NCI-H1105 (cell line): Measurements from ENCODE around the gene GNB1L.
A peak's percentile ranks its signal among the peaks of the same experiment; 100 is the strongest.

Source experiments
- DNase-seq: peaks from one replicate; lab custom pipeline; 2025; lab: John Stamatoyannopoulos, UW

The GNB1L gene

DNA sequence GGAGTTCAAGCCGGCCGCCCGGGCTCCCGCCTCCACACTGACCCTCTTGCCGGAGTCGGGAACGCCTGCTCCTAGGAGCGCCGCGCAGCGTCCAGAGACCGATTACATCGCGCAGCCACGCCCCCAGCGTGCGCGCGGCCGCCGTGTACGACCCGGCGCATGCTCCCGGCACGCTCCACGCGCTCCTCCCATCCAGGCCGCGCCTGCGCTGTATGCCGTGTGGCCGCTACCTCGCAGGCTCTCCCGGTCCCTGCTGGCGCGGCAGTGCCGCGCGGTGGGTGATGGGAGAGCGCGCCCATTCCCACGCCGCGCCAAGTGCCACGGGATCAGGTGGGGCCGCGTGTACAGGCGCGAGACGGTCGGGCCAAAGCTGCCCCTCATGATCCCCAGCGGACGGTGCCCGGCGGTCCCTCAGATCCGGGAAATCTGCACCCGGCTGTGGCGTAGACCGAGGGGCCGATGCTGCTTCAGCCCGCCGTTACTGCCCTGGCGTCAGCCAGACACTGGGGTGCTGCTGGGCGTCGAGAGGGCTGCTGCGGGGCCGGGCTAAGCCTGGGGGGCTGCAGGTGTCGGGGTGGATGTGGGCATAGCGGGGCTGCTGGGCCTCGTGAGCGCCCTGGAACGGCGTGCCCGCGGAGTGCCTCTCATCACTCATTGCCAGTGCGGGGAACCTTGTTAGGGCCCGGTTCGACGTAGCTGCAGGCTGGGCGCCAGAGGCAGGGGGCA is at the start of gene GNB1L, which contains the start of gene RTL10:
TSS of gene GNB1L (minus strand) at position 97 of the 726 bp plus-strand sequence. CDS start 33,519 bp downstream, outside the sequence.
TSS of gene RTL10 (minus strand) at position 97 of the 726 bp plus-strand sequence. CDS start 2,613 bp downstream, outside the sequence.
- peak; percentile 93 for DNase-seq

DNA sequence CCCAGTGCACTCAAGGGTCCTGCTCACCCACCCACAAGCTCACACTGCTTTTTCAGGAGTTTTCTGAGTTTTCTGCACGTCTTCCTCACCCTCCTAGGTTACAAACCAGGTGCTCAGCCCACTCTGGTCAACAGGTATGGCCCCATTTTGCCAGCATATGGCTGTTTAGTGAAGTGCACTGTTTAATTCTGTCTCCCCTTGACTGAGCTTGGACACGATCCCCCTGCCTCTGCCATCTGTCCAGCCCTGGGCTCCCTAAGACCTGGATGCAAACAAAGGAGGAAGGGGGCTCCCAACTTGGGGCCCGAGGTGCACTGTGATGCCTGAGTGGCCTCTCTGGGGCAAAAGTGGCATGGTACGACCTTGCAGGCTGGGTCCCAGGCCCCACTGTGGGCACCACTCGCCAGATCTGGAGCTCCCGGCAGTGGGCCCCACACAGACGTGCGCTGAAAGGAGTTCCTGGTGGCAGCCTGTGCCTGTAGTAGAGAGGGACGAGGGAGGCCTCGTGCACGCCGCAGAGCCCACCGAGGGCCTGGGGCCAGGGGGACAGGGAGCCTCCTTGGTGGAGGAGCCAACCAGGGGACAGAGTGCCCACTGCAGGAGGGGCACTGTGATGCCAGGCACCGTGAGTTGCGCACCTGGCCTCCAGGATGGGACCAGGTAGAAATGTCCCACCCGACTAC is 49.6 kb upstream of the GNB1L start:
- no peak for DNase-seq

DNA sequence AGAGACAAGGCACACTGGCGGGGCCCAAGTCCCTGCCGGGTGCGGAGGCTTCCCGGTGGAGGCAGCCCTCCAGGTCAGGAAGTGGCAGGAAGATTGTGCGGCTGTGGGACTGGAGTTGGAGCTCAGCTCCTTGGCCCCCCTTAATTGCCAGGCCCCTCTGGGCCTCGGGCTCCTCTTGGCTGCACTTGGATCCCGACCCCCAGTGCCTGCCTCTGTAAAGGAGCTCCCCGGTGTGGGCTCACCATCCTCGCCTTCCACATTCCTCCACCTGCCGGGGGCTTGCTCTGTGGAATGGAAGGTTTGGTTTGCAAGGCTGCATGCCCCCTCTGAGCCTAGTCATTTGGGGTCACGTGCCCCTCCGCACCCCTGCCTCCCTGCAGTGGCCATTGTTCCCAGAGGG is 48.8 kb upstream of the GNB1L start:
- DNase-seq: no peak

GRCh38 chr22:19903031-19903430 is 48.4 kb upstream of the GNB1L start:
- DNase-seq: no peak

GRCh38 chr22:19902245-19902715 is 47.6 kb upstream of the GNB1L start:
- peak; percentile 24 for DNase-seq

- no peak for DNase-seq
Observed at GRCh38 chr22:19901577-19902244, 47.0 kb upstream of the GNB1L start.

DNA sequence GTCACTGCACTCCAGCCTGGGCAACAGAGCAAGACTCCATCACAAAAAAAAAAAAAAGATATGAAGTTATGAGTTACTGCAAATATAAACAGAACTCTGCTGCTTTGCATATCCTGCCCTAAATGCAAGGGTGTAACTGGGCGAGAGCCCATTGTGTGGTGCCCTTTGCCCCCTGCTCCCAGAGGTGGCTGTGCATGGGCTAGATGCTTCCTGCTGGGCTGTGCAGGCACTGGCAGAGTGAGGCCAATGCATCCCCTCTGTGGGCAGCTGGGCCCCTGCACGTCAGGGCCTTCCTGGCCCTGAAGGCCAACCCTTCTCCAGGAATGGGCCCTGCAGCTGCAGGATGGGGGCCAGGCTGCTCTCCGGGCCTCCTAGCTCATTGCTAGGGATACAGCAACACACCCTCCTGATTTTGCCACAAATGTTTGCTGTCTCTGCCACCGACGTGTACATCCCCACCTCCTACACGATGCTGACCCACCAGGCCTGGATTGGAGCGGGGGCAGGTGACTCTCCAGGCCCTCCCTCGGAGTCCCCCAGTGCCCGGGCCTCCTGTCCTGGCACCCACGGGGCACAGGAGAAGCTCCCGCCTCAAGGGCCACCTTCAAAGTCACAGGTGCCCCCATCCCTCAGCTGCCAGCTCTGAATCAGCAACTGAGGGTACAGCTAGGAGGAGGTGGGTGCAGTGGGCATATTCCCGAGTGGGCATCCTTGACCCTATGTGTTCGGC is 46.2 kb upstream of the GNB1L start:
- no peak for DNase-seq

DNA sequence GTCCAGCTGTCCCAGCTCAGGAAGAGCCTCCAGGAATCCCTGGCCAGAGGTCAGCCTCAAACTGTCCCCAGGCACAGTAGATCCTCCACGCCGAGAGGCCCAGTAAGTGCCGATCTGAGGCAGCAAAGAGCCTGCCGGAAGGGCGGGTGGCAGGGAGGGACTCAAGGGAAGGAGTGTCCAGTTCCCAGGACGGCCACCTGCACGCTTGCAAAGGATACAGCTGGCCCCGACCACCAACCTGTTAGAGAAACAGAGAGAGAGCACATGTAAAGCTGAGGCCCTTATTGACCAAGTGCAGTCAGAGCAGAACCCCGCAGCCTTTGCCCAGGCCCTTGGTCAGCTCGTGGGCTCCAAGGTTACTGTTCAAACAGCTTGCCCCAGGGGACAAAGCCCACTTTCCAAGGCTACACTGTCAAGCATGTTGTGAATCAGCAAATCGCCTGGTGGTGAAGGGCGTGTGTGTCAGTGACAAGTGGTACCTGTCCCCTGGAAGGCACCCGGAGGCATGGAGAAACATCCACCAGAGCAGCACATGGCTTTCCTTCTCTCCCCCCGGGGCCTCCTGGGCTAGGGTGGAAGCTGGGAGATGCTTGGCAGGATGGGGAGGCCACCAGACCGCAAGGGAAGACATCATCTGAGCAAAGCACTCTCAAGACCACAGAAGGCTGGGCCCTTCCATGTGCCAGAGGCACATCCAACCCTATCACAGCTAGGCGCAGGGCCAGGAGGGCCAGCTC is 44.3 kb upstream of the GNB1L start:
- DNase-seq: no peak

DNA sequence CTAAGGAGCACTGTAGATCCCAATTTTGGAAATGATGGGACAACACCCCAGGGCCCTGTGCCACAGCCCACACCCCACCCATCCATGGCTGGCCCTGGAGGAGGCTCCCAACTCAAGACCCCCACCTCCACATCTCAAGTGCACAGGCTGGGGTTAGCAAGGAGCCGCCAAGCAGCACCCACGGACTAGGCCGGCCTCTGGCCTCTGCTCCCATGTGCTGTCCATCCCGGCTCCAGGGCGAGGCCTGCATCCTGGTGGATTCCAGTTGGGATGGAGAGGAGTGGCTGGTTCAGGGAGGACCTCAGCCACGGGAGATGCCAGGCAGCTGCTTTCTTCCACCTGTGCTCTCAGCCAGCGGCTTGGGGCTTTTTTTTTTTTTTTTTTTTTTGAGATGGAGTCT is 43.5 kb upstream of the GNB1L start:
- no peak for DNase-seq

DNA sequence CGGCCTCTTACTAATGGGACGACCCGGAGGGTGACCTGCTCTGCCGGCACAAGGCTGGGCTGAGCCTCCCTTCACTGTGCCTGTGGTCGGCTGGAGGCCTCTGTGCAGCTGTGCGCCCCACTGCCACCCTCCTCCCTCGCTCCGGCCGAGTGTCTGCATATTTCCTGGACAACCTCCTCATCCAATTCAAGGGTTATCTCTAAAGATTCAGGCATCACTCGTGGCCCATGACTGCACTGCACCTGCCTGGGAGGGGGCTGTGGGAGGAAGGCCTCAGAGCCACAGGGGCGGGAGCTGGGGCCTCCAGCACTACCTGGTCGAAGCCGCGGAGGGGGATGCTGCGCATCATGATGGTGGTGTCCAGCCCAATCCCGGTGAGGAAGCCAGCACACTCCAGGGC is 43.1 kb upstream of the GNB1L start:
- DNase-seq: no peak

- no peak for DNase-seq
Observed at GRCh38 chr22:19896665-19897355, 42.1 kb upstream of the GNB1L start.

GRCh38 chr22:19895160-19895849 is 40.6 kb upstream of the GNB1L start:
- DNase-seq: no peak

- DNase-seq: no peak
Observed at GRCh38 chr22:19893363-19893762, 38.7 kb upstream of the GNB1L start.

DNA sequence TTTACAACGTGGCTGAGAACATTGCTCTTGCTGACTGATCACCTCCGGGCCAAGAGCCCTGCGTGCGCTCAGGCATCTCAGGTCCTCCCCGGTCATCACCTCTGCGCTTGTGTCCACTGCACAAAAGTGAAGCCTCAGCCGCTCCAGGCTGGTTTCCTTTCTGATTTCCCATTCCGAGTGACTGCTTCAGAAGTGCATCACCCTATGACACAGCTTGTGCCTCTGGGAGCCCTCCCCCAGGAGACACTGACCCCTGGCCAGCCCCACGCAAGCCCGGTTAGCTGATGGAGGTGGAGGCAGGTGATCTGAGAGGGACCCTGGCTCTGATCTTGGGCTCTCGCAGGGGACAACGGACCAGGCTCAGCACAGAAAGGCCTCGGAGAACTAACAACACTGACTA is 38.3 kb upstream of the GNB1L start:
- DNase-seq: no peak

DNA sequence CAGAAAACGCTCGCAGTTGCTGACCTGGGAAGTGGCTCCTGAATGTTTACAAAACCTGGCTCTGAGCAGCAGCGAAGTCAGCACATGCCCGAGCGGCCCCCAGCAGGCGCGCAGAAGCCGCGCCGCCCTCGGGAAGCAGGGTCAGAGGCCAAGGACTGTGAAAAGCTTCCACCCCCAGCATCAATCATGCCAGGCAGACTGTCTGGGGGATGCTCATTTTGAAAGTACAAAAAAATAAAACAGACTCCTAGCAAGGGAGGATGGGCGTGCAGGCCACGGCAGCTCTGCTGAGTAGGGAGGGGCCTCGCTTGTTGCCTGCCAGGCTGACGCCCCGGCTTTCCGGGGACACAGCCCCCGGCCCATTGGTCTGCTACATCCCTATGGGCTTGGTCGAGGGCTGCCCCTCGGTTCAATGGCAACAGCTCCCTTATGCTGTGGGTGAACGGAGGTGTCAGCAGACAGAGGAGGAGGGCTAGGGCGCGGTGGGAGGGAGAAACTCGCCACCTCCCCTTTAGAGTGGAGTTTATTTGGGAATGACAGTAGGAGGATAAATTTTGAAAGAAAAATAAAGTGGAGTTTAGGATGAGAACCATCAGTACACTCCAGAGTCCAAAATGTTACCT is 37.7 kb upstream of the GNB1L start:
- DNase-seq: peak; percentile 40

DNA sequence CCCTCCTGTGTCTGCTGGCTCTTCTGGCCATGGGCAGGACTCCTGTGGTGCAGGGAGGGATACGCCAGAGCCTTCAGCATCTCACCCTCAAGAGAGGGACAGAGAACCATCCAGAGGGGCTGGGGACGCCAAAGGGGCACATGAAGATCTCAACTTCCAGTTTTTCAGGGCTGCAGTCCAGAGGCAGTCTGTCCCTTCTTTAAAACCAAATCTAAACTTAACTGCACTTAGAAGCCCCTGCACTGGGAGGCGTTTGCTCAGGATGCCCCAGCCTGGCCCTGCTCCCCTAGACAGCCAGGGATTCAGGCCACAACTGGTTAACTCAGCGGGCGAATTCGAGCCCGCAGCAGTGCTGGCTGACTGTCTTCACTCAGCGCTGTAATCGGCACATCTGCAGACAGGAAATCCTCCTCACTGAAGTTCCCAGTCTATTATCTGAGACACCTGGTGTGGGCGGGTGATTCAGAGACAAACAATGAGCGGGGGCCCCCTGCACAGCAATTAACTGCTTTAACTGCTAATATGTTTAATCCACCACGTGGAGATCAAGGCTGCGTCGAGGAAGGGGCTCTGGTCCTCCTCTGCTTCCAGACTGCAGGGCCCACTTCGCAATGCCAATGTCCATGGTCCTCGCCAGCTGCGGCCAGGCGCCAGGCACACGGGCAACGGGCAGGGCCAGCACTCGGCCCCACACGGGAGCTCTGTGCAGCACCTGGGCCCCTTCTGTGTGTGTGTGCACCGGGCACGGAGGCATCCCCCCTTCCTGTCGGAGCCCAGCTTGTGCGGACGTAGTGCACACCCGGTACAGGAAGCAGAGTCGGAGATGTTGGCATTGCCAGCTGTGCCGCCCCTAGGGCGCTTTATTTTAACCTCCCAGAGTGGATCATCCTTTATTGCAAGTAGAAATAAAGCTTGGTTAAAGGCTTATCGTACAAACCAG is 36.9 kb upstream of the GNB1L start:
- DNase-seq: peak; percentile 78

GRCh38 chr22:19890502-19891316 is 36.0 kb upstream of the GNB1L start:
- DNase-seq: no peak

DNA sequence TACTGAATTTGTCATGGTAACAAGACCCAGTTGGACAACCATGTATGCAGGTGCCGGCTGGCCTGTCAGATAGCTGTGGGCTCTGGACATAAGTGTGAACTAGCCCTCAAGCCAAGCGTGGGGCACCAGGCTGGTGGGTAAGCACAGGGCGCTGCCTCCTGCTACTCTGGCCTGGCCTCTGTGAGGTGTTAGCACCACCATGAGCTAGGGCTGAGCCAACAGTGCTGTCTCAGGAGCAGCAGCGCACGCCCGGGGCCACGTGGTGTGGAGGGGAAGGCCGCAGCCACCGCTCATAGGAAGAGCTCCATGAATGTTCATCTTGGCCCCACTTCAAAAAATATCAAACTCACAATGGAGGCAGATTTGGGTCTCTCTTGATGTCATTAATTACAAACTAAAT is 35.3 kb upstream of the GNB1L start:
- DNase-seq: no peak
